ENCODE measurements around the gene PID1.
A peak's percentile ranks its signal among the peaks of the same experiment; 100 is the strongest.

The PID1 gene

GRCh38 chr2:229270551-229271410 is at the start of gene PID1:
Gene PID1, minus strand, starts transcription at chr2:229271287. Its CDS starts 244 bp downstream, at chr2:229271043.
- peaks cover 12 to 23% of the 10 kb centered on the region in 2 donors for H3K4me1 ChIP-seq (ENCODE audit: control insufficient read depth in 2 of 2, insufficient read depth in 2 of 2, low read length in 2 of 2)
- H3K4me3 ChIP-seq (ENCODE audit: low read length in 2 of 2) = peak within 1 kb of the TSS; percentile 72 to 84
- no peaks in the 10 kb centered on the region for H3K36me3 ChIP-seq (ENCODE audit: control insufficient read depth in 2 of 2, insufficient read depth in 2 of 2, low read length in 2 of 2)
- peak within 1 kb of the TSS; percentile 54 to 64 for H3K27ac ChIP-seq (ENCODE audit: low read depth in 2 of 2, low read length in 2 of 2)
- no peaks in the 10 kb centered on the region for H3K9me3 ChIP-seq (ENCODE audit: control insufficient read depth in 2 of 2, low read length in 2 of 2)
- no peaks in the 10 kb centered on the region for H3K27me3 ChIP-seq (ENCODE audit: control insufficient read depth in 2 of 2, insufficient read depth in 2 of 2, low read length in 2 of 2)
- H3K9ac ChIP-seq (ENCODE audit: low read depth in 1 of 2, low read length in 2 of 2) = peak within 1 kb of the TSS; percentile 56 to 76

GRCh38 chr2:229319558-229319957 is 48.5 kb upstream of the PID1 start:
- Histone ChIP-seq H3K4me3 (ENCODE audit: low read length in 2 of 2) (no peak overlapping the region), H3K4me1 (ENCODE audit: control insufficient read depth in 2 of 2, insufficient read depth in 2 of 2, low read length in 2 of 2) (no peaks in the 10 kb centered on the region), H3K27ac (ENCODE audit: low read depth in 2 of 2, low read length in 2 of 2) (no peak overlapping the region), H3K36me3 (ENCODE audit: control insufficient read depth in 2 of 2, insufficient read depth in 2 of 2, low read length in 2 of 2) (no peaks in the 10 kb centered on the region), H3K9ac (ENCODE audit: low read depth in 1 of 2, low read length in 2 of 2) (no peak overlapping the region), H3K9me3 (ENCODE audit: control insufficient read depth in 2 of 2, low read length in 2 of 2) (no peaks in the 10 kb centered on the region), H3K27me3 (ENCODE audit: control insufficient read depth in 2 of 2, insufficient read depth in 2 of 2, low read length in 2 of 2) (no peaks in the 10 kb centered on the region)

GRCh38 chr2:229314117-229314516 is 43.0 kb upstream of the PID1 start:
- Histone ChIP-seq H3K9ac (ENCODE audit: low read depth in 1 of 2, low read length in 2 of 2) (no peak overlapping the region), H3K27ac (ENCODE audit: low read depth in 2 of 2, low read length in 2 of 2) (no peak overlapping the region), H3K4me1 (ENCODE audit: control insufficient read depth in 2 of 2, insufficient read depth in 2 of 2, low read length in 2 of 2) (no peaks in the 10 kb centered on the region), H3K4me3 (ENCODE audit: low read length in 2 of 2) (no peak overlapping the region), H3K9me3 (ENCODE audit: control insufficient read depth in 2 of 2, low read length in 2 of 2) (no peaks in the 10 kb centered on the region), H3K36me3 (ENCODE audit: control insufficient read depth in 2 of 2, insufficient read depth in 2 of 2, low read length in 2 of 2) (no peaks in the 10 kb centered on the region), H3K27me3 (ENCODE audit: control insufficient read depth in 2 of 2, insufficient read depth in 2 of 2, low read length in 2 of 2) (no peaks in the 10 kb centered on the region)

- no peak overlapping the region for H3K27ac ChIP-seq (ENCODE audit: low read depth in 2 of 2, low read length in 2 of 2)
- no peaks in the 10 kb centered on the region for H3K36me3 ChIP-seq (ENCODE audit: control insufficient read depth in 2 of 2, insufficient read depth in 2 of 2, low read length in 2 of 2)
- H3K27me3 ChIP-seq (ENCODE audit: control insufficient read depth in 2 of 2, insufficient read depth in 2 of 2, low read length in 2 of 2) = no peaks in the 10 kb centered on the region
- H3K9ac ChIP-seq (ENCODE audit: low read depth in 1 of 2, low read length in 2 of 2) = no peak overlapping the region
- H3K4me3 ChIP-seq (ENCODE audit: low read length in 2 of 2) = no peak overlapping the region
- H3K9me3 ChIP-seq (ENCODE audit: control insufficient read depth in 2 of 2, low read length in 2 of 2) = no peaks in the 10 kb centered on the region
- no peaks in the 10 kb centered on the region for H3K4me1 ChIP-seq (ENCODE audit: control insufficient read depth in 2 of 2, insufficient read depth in 2 of 2, low read length in 2 of 2)
Observed at GRCh38 chr2:229313591-229313990, 42.5 kb upstream of the PID1 start.

GRCh38 chr2:229301237-229301636 is 30.1 kb upstream of the PID1 start:
- H3K9ac ChIP-seq (ENCODE audit: low read depth in 1 of 2, low read length in 2 of 2) = no peak overlapping the region
- no peaks in the 10 kb centered on the region for H3K27me3 ChIP-seq (ENCODE audit: control insufficient read depth in 2 of 2, insufficient read depth in 2 of 2, low read length in 2 of 2)
- no peaks in the 10 kb centered on the region for H3K9me3 ChIP-seq (ENCODE audit: control insufficient read depth in 2 of 2, low read length in 2 of 2)
- no peaks in the 10 kb centered on the region for H3K4me1 ChIP-seq (ENCODE audit: control insufficient read depth in 2 of 2, insufficient read depth in 2 of 2, low read length in 2 of 2)
- no peak overlapping the region for H3K27ac ChIP-seq (ENCODE audit: low read depth in 2 of 2, low read length in 2 of 2)
- H3K4me3 ChIP-seq (ENCODE audit: low read length in 2 of 2) = no peak overlapping the region
- no peaks in the 10 kb centered on the region for H3K36me3 ChIP-seq (ENCODE audit: control insufficient read depth in 2 of 2, insufficient read depth in 2 of 2, low read length in 2 of 2)

DNA sequence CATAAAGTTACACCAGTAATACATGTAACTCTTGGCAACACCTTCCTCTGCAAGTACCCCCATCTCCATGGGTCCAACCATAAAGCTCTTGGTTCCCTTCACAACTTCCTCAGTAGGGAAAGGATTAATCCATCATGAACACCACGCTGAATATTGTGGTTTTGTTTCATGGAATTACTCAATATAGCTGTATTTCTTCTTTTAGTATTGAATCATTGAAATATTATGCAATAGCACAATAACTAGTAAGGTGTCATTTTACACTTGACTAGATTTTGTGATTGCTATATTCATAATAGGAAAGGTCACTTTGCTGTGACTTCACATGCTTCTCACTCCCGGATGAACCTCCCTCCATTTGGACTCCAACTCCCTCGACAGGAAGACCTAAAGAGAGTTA is 29.7 kb upstream of the PID1 start:
- Histone ChIP-seq H3K9me3 (ENCODE audit: control insufficient read depth in 2 of 2, low read length in 2 of 2) (no peaks in the 10 kb centered on the region), H3K4me3 (ENCODE audit: low read length in 2 of 2) (no peak overlapping the region), H3K4me1 (ENCODE audit: control insufficient read depth in 2 of 2, insufficient read depth in 2 of 2, low read length in 2 of 2) (no peaks in the 10 kb centered on the region), H3K27ac (ENCODE audit: low read depth in 2 of 2, low read length in 2 of 2) (no peak overlapping the region), H3K9ac (ENCODE audit: low read depth in 1 of 2, low read length in 2 of 2) (no peak overlapping the region), H3K27me3 (ENCODE audit: control insufficient read depth in 2 of 2, insufficient read depth in 2 of 2, low read length in 2 of 2) (no peaks in the 10 kb centered on the region), H3K36me3 (ENCODE audit: control insufficient read depth in 2 of 2, insufficient read depth in 2 of 2, low read length in 2 of 2) (no peaks in the 10 kb centered on the region)

GRCh38 chr2:229300371-229300770 is 29.3 kb upstream of the PID1 start:
- Histone ChIP-seq H3K36me3 (ENCODE audit: control insufficient read depth in 2 of 2, insufficient read depth in 2 of 2, low read length in 2 of 2) (no peaks in the 10 kb centered on the region), H3K9ac (ENCODE audit: low read depth in 1 of 2, low read length in 2 of 2) (no peak overlapping the region), H3K9me3 (ENCODE audit: control insufficient read depth in 2 of 2, low read length in 2 of 2) (no peaks in the 10 kb centered on the region), H3K27ac (ENCODE audit: low read depth in 2 of 2, low read length in 2 of 2) (no peak overlapping the region), H3K4me3 (ENCODE audit: low read length in 2 of 2) (no peak overlapping the region), H3K4me1 (ENCODE audit: control insufficient read depth in 2 of 2, insufficient read depth in 2 of 2, low read length in 2 of 2) (no peaks in the 10 kb centered on the region), H3K27me3 (ENCODE audit: control insufficient read depth in 2 of 2, insufficient read depth in 2 of 2, low read length in 2 of 2) (no peaks in the 10 kb centered on the region)

- Histone ChIP-seq H3K9ac (ENCODE audit: low read depth in 1 of 2, low read length in 2 of 2) (no peak overlapping the region), H3K4me1 (ENCODE audit: control insufficient read depth in 2 of 2, insufficient read depth in 2 of 2, low read length in 2 of 2) (no peaks in the 10 kb centered on the region), H3K9me3 (ENCODE audit: control insufficient read depth in 2 of 2, low read length in 2 of 2) (no peaks in the 10 kb centered on the region), H3K27me3 (ENCODE audit: control insufficient read depth in 2 of 2, insufficient read depth in 2 of 2, low read length in 2 of 2) (no peaks in the 10 kb centered on the region), H3K4me3 (ENCODE audit: low read length in 2 of 2) (no peak overlapping the region), H3K27ac (ENCODE audit: low read depth in 2 of 2, low read length in 2 of 2) (no peak overlapping the region), H3K36me3 (ENCODE audit: control insufficient read depth in 2 of 2, insufficient read depth in 2 of 2, low read length in 2 of 2) (no peaks in the 10 kb centered on the region)
Observed at GRCh38 chr2:229297247-229297646, 26.2 kb upstream of the PID1 start.

- H3K27me3 ChIP-seq (ENCODE audit: control insufficient read depth in 2 of 2, insufficient read depth in 2 of 2, low read length in 2 of 2) = no peaks in the 10 kb centered on the region
- H3K9ac ChIP-seq (ENCODE audit: low read depth in 1 of 2, low read length in 2 of 2) = no peak overlapping the region
- H3K4me3 ChIP-seq (ENCODE audit: low read length in 2 of 2) = no peak overlapping the region
- H3K9me3 ChIP-seq (ENCODE audit: control insufficient read depth in 2 of 2, low read length in 2 of 2) = no peaks in the 10 kb centered on the region
- H3K4me1 ChIP-seq (ENCODE audit: control insufficient read depth in 2 of 2, insufficient read depth in 2 of 2, low read length in 2 of 2) = no peaks in the 10 kb centered on the region
- no peaks in the 10 kb centered on the region for H3K36me3 ChIP-seq (ENCODE audit: control insufficient read depth in 2 of 2, insufficient read depth in 2 of 2, low read length in 2 of 2)
- no peak overlapping the region for H3K27ac ChIP-seq (ENCODE audit: low read depth in 2 of 2, low read length in 2 of 2)
Observed at GRCh38 chr2:229296536-229296935, 25.4 kb upstream of the PID1 start.

- Histone ChIP-seq H3K9me3 (ENCODE audit: control insufficient read depth in 2 of 2, low read length in 2 of 2) (no peaks in the 10 kb centered on the region), H3K9ac (ENCODE audit: low read depth in 1 of 2, low read length in 2 of 2) (no peak overlapping the region), H3K36me3 (ENCODE audit: control insufficient read depth in 2 of 2, insufficient read depth in 2 of 2, low read length in 2 of 2) (no peaks in the 10 kb centered on the region), H3K27ac (ENCODE audit: low read depth in 2 of 2, low read length in 2 of 2) (no peak overlapping the region), H3K27me3 (ENCODE audit: control insufficient read depth in 2 of 2, insufficient read depth in 2 of 2, low read length in 2 of 2) (no peaks in the 10 kb centered on the region), H3K4me1 (ENCODE audit: control insufficient read depth in 2 of 2, insufficient read depth in 2 of 2, low read length in 2 of 2) (no peaks in the 10 kb centered on the region), H3K4me3 (ENCODE audit: low read length in 2 of 2) (no peak overlapping the region)
Observed at GRCh38 chr2:229296016-229296415, 24.9 kb upstream of the PID1 start.
